Measurements from ENCODE around the gene PLK5.
A peak's percentile ranks its signal among the peaks of the same experiment; 100 is the strongest.
"Not testable (repeated sequence)": the region's sequence is repeated elsewhere in the genome, so short reads cannot be mapped to it uniquely, and the experiment has no call there.

Gene PLK5

GRCh38 chr19:1491114-1491848, 32.6 kb upstream of the PLK5 start, which contains the start of gene REEP6:
Gene REEP6 (plus strand): TSS chr19:1491181. CDS start chr19:1491270, 89 bp downstream.
- DNase-seq (ENCODE audit: extremely low read depth in 1 of 2, low read depth in 1 of 2) = no peak

- DNase-seq (ENCODE audit: extremely low read depth in 1 of 2, low read depth in 1 of 2) = no peak
Measured at GRCh38 chr19:1491849-1492170, 32.1 kb upstream of the PLK5 start.

- DNase-seq (ENCODE audit: extremely low read depth in 1 of 2, low read depth in 1 of 2) = no peak
Measured at GRCh38 chr19:1492474-1493006, 31.3 kb upstream of the PLK5 start.

- no peak for DNase-seq (ENCODE audit: extremely low read depth in 1 of 2, low read depth in 1 of 2)
Measured at GRCh38 chr19:1494115-1494815, 29.6 kb upstream of the PLK5 start.

GRCh38 chr19:1495051-1495798, 28.7 kb upstream of the PLK5 start:
- no peak for DNase-seq (ENCODE audit: extremely low read depth in 1 of 2, low read depth in 1 of 2)

GRCh38 chr19:1495799-1496713, 27.8 kb upstream of the PLK5 start:
- no peak for DNase-seq (ENCODE audit: extremely low read depth in 1 of 2, low read depth in 1 of 2)

GRCh38 chr19:1496714-1497577, 26.9 kb upstream of the PLK5 start:
- DNase-seq (ENCODE audit: extremely low read depth in 1 of 2, low read depth in 1 of 2) = no peak

- no peak for DNase-seq (ENCODE audit: extremely low read depth in 1 of 2, low read depth in 1 of 2)
Measured at GRCh38 chr19:1497578-1498235, 26.2 kb upstream of the PLK5 start.

- not testable (repeated sequence) for DNase-seq (ENCODE audit: extremely low read depth in 1 of 2, low read depth in 1 of 2)
Measured at GRCh38 chr19:1499231-1499630, 24.6 kb upstream of the PLK5 start.

- DNase-seq (ENCODE audit: extremely low read depth in 1 of 2, low read depth in 1 of 2) = no peak
Measured at GRCh38 chr19:1501200-1501595, 22.7 kb upstream of the PLK5 start.

GRCh38 chr19:1502433-1503088, 21.3 kb upstream of the PLK5 start:
- no peak for DNase-seq (ENCODE audit: extremely low read depth in 1 of 2, low read depth in 1 of 2)

- DNase-seq (ENCODE audit: extremely low read depth in 1 of 2, low read depth in 1 of 2) = peak; percentile 45 to 57
Measured at GRCh38 chr19:1503089-1503924, 20.6 kb upstream of the PLK5 start.

GRCh38 chr19:1503925-1504773, 19.7 kb upstream of the PLK5 start:
- DNase-seq (ENCODE audit: extremely low read depth in 1 of 2, low read depth in 1 of 2) = no peak

GRCh38 chr19:1505012-1505411, 18.9 kb upstream of the PLK5 start:
- DNase-seq (ENCODE audit: extremely low read depth in 1 of 2, low read depth in 1 of 2) = no peak

- no peak for DNase-seq (ENCODE audit: extremely low read depth in 1 of 2, low read depth in 1 of 2)
Measured at GRCh38 chr19:1505991-1506881, 17.6 kb upstream of the PLK5 start.

- no peak for DNase-seq (ENCODE audit: extremely low read depth in 1 of 2, low read depth in 1 of 2)
Measured at GRCh38 chr19:1507192-1507660, 16.7 kb upstream of the PLK5 start.
